ENCODE data around the gene MPZL1.

MPZL1 gene

DNA sequence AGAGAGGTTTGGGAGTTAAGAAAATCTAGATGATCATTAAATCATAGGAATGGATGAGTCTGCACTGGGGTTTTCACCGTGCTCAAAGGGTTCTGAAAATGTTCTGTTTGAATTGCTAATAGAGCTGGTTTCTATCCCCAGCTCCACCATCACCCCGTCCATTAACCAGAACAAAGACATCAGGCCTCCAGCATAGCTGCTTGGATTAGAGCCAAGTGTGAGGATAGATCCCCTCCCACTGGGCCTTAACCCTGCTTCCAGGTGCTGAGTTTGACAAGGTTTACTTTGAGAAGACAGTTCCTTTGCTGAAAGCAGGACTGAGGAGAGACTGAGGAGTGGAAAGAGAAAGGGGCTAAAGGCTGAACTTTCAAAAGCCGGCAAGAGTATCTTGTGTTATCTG, 48.3 kb downstream of the MPZL1 start:
- TF ChIP-seq, protein P1, sequence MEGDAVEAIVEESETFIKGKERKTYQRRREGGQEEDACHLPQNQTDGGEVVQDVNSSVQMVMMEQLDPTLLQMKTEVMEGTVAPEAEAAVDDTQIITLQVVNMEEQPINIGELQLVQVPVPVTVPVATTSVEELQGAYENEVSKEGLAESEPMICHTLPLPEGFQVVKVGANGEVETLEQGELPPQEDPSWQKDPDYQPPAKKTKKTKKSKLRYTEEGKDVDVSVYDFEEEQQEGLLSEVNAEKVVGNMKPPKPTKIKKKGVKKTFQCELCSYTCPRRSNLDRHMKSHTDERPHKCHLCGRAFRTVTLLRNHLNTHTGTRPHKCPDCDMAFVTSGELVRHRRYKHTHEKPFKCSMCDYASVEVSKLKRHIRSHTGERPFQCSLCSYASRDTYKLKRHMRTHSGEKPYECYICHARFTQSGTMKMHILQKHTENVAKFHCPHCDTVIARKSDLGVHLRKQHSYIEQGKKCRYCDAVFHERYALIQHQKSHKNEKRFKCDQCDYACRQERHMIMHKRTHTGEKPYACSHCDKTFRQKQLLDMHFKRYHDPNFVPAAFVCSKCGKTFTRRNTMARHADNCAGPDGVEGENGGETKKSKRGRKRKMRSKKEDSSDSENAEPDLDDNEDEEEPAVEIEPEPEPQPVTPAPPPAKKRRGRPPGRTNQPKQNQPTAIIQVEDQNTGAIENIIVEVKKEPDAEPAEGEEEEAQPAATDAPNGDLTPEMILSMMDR (IDR thresholded peaks at IDR 0.05; ENCODE audit: low read depth, low read length), result no peak
- H3K4me3 ChIP-seq (ENCODE audit: low read depth, low read length), result no peak overlapping the region

DNA sequence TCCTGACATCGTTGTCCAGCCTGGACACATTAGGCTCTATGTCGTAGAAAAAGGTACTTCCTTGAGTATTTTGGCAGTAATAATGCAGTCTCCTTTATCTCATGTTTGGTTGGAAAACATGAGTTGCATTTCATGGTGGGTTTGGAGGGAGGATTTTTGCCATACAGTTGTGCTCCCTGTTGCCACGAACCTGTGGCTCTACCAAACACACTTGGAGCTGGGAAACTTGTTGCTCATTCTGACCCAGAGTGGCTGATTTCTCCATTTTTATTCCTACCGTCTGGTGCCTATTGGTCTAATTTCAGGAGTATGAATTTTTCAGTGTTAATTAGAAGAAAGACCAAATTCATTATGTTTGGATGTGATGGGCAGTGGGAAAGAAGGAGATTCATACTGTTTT, 50.7 kb downstream of the MPZL1 start:
- H3K4me3 ChIP-seq (ENCODE audit: low read depth, low read length), result no peak overlapping the region
- TF ChIP-seq, protein P1 (IDR thresholded peaks at IDR 0.05; ENCODE audit: low read depth, low read length), result no peak

DNA sequence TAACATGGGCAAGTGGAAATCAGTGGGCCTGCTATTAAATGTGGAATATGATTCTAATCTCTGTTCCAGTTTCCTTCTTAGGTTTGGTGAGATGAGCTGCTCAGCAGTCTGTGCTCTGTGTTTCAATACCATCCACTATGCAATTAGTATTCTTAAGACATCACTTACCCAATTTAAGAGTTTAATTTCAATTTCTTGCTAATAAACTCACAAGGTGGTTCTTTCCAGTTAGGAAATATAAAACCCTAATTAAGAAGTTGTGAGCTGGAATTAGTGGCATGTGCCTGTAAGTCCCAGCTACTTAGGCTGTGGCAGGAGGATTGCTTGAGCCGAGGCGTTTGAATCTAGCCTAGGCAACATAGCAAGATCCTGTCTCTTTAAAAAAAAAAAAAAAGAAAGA, 51.7 kb downstream of the MPZL1 start:
- no peak overlapping the region for H3K4me3 ChIP-seq (ENCODE audit: low read depth, low read length)
- TF ChIP-seq, protein P1 (IDR thresholded peaks at IDR 0.05; ENCODE audit: low read depth, low read length), result no peak

DNA sequence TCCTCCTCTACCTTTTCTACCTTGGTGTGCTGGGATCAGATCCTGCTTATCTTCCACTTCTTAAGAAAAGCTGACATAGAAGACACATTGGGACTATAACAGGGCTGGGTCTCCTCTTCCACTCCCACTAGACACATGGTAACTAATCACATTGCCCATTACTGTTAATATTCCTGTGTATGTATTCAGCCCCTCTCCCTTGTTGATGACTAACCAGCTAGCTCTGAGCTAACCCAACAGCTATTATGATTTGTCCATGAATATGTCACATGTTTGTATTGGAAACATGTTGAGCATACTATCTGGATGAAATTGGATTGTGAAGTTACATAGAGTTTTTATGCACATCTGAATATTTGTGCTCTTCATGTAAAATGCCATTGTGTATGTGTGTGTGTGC, 52.9 kb downstream of the MPZL1 start:
- TF ChIP-seq, protein P1 (IDR thresholded peaks at IDR 0.05; ENCODE audit: low read depth, low read length), result no peak
- no peak overlapping the region for H3K4me3 ChIP-seq (ENCODE audit: low read depth, low read length)

DNA sequence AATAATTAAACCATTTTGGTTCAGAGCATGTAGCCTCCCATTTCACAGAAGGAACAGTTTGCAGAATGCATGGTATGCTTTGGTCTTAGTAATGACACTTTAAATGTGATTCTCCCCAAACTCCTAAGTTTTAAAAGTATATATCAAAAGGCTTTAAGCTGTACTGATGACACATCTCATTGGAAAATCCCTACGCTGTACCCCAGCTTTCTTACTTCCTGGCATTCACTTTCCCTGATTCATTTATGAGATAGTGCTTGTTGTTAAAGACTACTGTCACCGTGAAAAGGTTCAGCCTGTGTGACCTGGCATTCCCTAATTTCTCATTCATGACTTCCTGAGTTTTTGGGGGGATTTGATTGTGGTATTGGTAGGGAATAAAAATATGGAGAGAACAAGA, 53.4 kb downstream of the MPZL1 start:
- TF ChIP-seq, protein P1 (IDR thresholded peaks at IDR 0.05; ENCODE audit: low read depth, low read length), result no peak
- no peak overlapping the region for H3K4me3 ChIP-seq (ENCODE audit: low read depth, low read length)

DNA sequence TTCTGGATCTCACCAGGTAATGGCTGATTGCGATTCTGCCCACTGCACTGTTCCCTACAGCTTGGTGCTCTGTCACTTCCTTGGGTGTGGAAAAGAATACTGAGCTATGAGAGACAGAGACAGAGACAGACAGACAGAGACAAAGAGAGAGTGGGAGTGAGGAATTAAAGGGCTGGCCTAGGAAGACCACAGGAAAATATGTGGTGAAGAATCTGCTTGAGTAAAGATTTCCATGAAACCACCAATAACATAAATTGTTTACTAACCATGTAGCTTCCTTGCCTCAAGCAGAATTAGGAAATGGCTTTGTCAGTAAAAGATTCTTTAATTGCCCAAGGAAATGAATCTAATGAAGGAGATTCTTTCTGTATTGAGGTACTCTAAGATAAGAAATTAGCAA, 54.4 kb downstream of the MPZL1 start:
- no peak overlapping the region for H3K4me3 ChIP-seq (ENCODE audit: low read depth, low read length)

DNA sequence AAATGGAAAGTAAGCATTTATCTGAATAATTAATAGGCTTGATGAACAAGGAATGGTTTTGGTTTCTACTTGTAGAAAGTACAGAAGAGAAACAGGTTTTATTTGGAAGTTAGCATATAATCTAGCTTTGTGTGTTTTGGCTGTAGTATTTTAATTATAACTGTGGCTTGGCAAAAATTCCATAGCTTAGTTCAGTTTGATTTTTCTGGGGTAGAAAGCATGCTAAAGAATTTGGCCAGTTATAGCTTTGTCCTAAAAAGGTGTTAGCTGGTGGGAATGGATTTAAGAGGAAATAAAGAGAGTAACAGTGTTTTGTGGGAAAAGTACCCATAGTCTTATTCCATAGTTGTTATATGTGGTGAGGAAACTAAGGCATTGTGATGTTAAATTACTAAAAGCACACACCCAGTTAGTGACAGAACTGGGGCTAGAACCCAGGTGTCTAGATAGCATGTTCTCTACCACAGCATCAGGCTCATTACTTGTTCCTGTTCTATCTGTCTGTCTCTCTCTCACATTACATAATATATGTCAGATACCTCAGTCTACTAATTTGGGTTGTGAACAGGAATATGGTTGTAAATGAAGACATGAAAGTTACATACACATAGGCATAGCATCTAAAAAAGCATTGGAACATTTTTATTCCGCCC, 55.0 kb downstream of the MPZL1 start:
- H3K4me3 ChIP-seq (ENCODE audit: low read depth, low read length), result no peak overlapping the region
- TF ChIP-seq, protein P1 (IDR thresholded peaks at IDR 0.05; ENCODE audit: low read depth, low read length), result no peak

More for the DNA sequence above, 54.4 kb downstream of the MPZL1 start:
- TF ChIP-seq, protein P1 (IDR thresholded peaks at IDR 0.05; ENCODE audit: low read depth, low read length), result no peak
